Stromal cell of bone marrow (primary cell): ENCODE data around the gene RFTN1.
"Not testable (repeated sequence)": the region's sequence is repeated elsewhere in the genome, so short reads cannot be mapped to it uniquely, and the experiment has no call there.

ENCODE experiments used
- DNase-seq: peaks from one replicate; pipeline ENCODE4 v3.0.0-alpha.2; 2012; ENCODE audit warnings: low read depth

Gene RFTN1

DNA sequence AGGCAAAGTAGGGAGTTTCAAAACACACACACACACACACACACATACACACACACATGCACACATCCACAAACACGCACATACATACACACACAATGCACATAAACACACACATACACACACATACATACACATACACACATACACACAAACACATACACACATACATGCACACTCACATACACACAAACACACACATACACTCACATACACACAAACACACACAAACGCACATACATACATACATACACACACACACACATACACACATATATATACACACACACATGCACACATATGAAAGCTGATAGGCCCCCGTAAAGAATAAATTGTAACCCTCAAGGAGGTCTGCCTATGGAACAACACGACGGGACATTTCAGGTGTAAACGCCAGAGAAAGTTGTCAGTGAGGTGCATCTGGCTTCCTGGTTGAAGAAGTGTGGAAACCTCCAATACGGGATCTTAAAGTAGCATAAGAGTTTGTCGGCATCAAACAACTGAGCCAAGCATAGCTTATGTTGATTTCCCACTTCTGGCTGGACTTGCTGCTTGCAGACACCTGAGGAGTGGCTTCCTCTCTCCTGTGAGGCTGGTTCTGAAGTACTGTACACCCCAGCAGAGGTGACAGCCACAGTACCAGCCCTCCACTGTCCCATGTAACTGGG lies 5.8 kb downstream of the RFTN1 start:
- no peak for DNase-seq

DNA sequence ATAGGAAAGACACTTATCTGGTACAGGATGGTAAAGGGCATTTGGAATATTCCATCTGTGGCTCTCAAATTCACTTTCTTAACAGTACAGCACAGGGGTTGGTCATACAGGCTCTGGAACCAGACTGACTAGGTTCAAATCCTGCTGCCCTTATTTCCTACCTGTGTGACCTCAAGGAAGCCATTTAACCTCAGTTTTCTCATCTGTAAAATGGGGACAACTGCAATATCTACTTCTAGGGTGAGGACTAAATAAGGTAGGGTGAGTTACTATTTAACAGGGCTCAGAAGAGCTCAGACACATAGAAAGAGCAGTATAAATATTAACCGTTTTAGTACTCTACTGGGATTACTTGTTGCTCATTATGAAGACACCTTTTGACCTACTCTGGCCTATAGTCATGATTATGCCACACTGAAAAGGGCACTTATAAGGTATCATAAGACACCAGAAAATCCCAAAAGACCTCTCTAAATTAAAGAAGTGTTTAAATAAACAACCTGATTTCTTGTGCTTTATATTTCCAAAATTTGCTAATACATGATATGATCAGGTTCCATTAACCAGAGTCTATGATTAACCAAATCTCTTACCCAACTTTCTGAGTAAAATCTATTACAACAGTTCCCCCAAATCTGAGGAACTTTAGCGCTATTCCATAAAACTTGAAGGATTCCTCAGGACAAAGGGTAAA lies 6.5 kb downstream of the RFTN1 start:
- DNase-seq = no peak

DNA sequence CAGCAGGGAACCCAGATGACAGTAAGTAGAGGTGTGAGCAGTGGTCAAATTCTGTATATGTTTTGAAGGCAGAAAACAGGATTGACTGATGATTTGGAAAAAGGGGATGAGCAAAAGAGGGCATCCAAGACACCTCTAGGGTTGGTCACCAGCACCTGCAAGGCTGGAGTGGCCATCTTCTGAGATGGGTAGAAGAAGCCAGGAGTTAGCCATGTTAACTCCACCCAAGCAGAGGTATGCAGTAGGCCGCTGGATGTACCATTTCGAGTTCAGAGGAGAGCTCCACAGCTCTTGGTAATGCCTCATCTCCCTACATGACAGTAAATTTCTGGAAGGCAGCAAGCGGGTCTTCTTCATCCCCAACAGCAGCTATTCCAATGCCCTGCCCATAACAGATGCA lies 7.0 kb downstream of the RFTN1 start:
- DNase-seq = no peak

DNA sequence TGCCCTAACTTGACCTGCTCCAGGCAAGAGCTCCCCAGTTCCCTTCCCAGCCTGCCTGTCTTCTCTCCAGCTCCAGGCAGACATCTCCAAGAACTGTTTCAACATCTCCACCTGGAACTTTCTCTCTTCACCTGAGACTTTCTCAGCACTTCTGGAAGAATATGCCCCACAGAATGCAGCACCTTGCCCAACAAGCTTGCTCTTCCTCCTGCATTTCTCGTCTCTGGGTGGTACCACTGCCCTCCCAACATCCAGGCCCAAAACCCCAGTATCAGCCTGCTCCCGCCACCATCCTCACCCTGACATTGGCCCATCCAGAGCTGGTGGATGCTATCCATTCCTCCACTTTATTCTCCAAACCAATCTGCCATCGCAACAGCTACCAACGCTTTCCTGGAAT lies 8.8 kb downstream of the RFTN1 start:
- DNase-seq = no peak

GRCh38 chr3:16504242-16504641 lies 9.3 kb downstream of the RFTN1 start:
- DNase-seq = no peak

GRCh38 chr3:16503191-16503776 lies 10.2 kb downstream of the RFTN1 start:
- DNase-seq = no peak

- no peak for DNase-seq
These were observed 11.1 kb downstream of the RFTN1 start for GRCh38 chr3:16502347-16502908.

DNA sequence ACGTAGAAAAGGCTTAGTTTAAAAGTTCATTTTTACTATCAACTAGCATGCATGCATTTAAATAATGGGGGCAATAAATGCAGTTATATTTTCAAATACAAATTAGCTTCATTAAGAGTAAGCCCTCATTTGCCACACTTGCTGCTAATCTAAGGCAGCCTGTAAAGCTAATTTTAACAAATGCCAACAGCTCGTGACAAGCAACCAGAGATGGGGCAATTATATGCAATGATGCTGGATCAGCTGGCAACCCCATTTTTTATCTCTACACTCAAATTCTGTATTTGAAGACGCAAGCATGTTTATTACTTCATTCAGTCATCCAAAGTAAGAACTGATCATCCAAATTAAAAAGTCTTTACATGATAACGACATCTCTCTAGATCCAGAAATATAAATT lies 12.1 kb downstream of the RFTN1 start:
- DNase-seq = no peak

GRCh38 chr3:16500911-16501310 lies 12.6 kb downstream of the RFTN1 start:
- DNase-seq = no peak

- no peak for DNase-seq
These were observed 13.4 kb downstream of the RFTN1 start for GRCh38 chr3:16500093-16500492.

- DNase-seq = no peak
These were observed 14.1 kb downstream of the RFTN1 start for GRCh38 chr3:16499351-16499750.

- DNase-seq = no peak
These were observed 15.2 kb downstream of the RFTN1 start for GRCh38 chr3:16498130-16498890.

- DNase-seq = no peak
These were observed 16.9 kb downstream of the RFTN1 start for GRCh38 chr3:16496408-16497222.

- no peak for DNase-seq
These were observed 17.5 kb downstream of the RFTN1 start for GRCh38 chr3:16496008-16496407.

GRCh38 chr3:16494814-16495431 lies 18.6 kb downstream of the RFTN1 start:
- DNase-seq = no peak

DNA sequence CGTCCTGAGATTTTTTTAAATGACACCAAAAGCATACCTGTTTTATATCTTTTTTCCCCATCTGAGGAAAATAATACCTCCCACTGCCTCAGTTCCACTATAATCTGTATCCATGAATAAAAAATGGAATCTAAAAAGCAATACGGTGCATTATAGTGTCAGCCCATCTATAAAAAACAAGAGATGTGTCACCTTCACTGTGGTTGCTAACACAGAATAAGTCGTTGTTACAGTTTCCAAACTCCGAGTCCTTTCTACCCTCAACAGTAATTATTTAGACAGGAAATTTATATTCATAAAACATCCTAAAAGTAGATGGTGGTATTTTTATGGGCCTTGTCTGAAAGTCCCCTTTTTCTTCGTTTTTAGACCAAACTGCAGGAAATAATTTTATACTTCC lies 19.4 kb downstream of the RFTN1 start:
- no peak for DNase-seq

- DNase-seq = no peak
These were observed 23.4 kb downstream of the RFTN1 start for GRCh38 chr3:16490062-16490619.

- not testable (repeated sequence) for DNase-seq
These were observed 24.0 kb downstream of the RFTN1 start for GRCh38 chr3:16489326-16490061.

DNA sequence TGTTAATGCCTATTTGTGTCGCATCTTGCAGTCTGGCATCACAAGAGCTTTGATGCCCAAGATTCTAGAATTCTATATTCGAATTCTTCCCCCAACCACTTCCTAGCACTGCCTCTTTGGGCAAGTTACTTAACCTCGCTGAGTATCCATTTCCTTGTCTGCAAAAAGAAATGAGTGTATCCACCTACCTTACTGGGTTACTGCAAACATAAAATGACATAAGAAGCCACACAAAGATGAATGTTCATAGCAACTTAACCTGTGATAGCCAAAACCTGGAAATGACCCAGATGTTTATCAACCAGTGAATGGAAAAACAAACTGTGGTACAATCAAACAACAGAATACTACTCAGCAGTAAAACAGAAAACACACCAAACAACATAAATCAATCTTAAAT lies 24.9 kb downstream of the RFTN1 start:
- no peak for DNase-seq

DNA sequence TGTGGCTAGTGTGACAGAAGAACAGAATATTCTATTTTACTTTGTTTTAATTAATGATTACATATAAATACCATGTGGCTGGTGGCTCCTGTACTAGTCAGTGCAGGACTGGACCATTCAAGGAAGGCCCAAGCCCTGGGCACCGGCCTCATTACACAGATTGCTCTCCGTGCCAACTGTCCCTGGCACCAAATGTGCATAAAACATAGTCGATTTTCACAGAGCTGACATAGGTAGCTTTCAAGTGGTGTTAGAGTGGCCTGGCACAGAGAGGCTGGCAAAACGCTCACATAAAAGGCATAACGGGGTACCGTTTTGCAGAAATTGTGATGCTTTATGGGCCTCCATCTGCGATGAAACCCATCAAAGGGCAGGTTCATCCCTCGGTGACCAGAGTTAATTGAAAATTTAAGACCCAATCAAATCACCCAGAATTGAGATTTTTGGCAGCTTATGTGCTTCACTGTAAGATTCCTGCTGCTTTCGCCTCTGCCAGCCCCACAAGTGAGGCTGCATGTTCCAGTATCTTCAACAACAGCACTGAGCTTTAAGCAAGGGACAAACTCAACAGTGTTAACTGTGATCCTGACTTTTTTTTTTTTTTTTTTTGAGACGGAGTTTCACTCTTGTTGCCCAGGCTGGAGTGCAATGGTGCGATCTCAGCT lies 25.9 kb downstream of the RFTN1 start:
- DNase-seq = no peak
